Measurements from ENCODE around the gene PPIE.

- TF ChIP-seq, protein P1, sequence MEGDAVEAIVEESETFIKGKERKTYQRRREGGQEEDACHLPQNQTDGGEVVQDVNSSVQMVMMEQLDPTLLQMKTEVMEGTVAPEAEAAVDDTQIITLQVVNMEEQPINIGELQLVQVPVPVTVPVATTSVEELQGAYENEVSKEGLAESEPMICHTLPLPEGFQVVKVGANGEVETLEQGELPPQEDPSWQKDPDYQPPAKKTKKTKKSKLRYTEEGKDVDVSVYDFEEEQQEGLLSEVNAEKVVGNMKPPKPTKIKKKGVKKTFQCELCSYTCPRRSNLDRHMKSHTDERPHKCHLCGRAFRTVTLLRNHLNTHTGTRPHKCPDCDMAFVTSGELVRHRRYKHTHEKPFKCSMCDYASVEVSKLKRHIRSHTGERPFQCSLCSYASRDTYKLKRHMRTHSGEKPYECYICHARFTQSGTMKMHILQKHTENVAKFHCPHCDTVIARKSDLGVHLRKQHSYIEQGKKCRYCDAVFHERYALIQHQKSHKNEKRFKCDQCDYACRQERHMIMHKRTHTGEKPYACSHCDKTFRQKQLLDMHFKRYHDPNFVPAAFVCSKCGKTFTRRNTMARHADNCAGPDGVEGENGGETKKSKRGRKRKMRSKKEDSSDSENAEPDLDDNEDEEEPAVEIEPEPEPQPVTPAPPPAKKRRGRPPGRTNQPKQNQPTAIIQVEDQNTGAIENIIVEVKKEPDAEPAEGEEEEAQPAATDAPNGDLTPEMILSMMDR (IDR thresholded peaks at IDR 0.05), result no peak
- TF ChIP-seq POLR2A (IDR thresholded peaks at IDR 0.05), result no peak
These were observed 17.4 kb downstream of the PPIE start for GRCh38 chr1:39755965-39756659.
